ENCODE results near the gene SFT2D3.

Gene SFT2D3

GRCh38 chr2:127679680-127680361 lies 21.5 kb upstream of the SFT2D3 start:
- Histone ChIP-seq H3K9me3 (ENCODE audit: control insufficient read depth, low read length) (no peaks in the 10 kb centered on the region), H3K36me3 (ENCODE audit: control insufficient read depth, insufficient read depth, low read length) (no peaks in the 10 kb centered on the region), H3K27me3 (ENCODE audit: control insufficient read depth, insufficient read depth, low read length) (peaks cover 42% of the 10 kb centered on the region), H3K4me1 (ENCODE audit: control insufficient read depth, insufficient read depth, low read length) (no peaks in the 10 kb centered on the region), H3K9ac (ENCODE audit: low read length) (no peak overlapping the region), H3K4me3 (ENCODE audit: low read length) (no peak overlapping the region)

DNA sequence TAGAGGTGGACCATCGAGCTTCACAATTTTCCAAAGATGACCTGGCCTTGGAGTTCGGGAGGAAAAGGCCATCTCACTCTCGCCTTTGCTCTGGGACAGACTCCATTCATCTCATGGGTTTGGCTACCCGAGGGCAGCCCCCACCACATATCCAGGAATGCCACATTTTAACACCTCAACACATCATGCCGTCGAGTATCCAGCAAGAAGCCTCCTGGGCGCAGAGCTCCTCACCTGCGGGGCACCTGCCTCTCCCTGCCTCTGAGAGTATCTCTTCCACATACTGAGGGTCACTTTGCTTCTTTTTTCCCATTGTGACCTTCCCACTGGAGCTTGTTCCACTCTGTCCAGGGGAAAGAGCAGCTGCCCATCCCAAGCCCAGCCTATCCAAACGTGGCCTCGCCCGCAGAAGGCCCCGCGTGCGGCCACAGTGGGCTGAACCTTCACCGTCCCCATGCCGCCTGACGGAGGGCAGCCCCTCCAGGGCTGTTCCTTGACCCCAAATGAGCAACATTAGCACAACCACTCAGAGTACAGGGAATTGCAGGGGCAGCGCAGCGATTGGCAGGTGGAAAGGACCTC lies 20.5 kb upstream of the SFT2D3 start:
- no peaks in the 10 kb centered on the region for H3K4me1 ChIP-seq (ENCODE audit: control insufficient read depth, insufficient read depth, low read length)
- H3K36me3 ChIP-seq (ENCODE audit: control insufficient read depth, insufficient read depth, low read length), result no peaks in the 10 kb centered on the region
- H3K4me3 ChIP-seq (ENCODE audit: low read length), result no peak overlapping the region
- peaks cover 36% of the 10 kb centered on the region for H3K27me3 ChIP-seq (ENCODE audit: control insufficient read depth, insufficient read depth, low read length)
- no peak overlapping the region for H3K9ac ChIP-seq (ENCODE audit: low read length)
- H3K9me3 ChIP-seq (ENCODE audit: control insufficient read depth, low read length), result no peaks in the 10 kb centered on the region

- H3K27me3 ChIP-seq (ENCODE audit: control insufficient read depth, insufficient read depth, low read length), result peaks cover 32% of the 10 kb centered on the region
- no peaks in the 10 kb centered on the region for H3K9me3 ChIP-seq (ENCODE audit: control insufficient read depth, low read length)
- no peaks in the 10 kb centered on the region for H3K4me1 ChIP-seq (ENCODE audit: control insufficient read depth, insufficient read depth, low read length)
- no peak overlapping the region for H3K4me3 ChIP-seq (ENCODE audit: low read length)
- no peaks in the 10 kb centered on the region for H3K36me3 ChIP-seq (ENCODE audit: control insufficient read depth, insufficient read depth, low read length)
- H3K9ac ChIP-seq (ENCODE audit: low read length), result no peak overlapping the region
Measured at GRCh38 chr2:127681288-127681804, 20.0 kb upstream of the SFT2D3 start.

DNA sequence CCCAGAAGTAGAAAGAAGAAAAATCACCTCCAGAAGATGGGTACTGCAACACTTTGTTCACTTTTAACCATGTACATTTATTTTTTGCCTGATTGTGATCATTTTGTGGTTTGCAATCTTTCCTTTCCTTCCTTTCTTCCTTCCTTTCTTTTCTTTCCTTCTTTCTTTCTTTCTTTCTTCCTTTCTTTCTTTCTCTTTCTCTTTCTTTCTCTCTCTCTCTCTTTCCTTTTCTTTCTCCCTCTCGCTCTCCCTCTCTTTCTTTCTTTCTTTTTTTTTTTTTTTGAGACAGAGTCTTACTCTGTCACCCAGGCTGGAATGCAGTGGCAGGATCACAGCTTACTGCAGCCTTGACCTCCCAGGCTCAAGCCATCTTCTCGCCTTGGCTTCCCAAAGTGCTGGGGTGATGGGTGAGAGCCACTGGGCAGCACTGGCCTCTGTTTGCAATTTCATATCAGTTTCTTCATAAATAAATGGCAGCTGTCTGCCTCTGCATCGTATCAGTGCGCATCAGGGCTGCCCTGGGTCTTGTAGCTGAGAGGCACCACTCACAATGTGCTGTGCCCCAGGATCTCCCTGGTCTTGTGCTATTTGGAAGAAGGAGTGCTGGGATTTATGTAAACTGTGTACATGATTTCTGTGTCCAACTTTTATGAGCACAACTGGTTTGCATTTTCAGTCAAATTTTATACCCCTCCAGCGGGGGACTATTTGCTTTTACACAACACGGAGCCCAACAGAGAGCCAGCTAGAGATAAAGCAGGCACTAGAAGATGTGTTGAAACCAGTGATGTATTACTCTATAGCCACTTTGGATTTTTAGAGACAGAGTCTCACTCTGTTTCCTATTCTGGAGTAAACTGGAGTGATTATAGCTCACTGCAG lies 19.1 kb upstream of the SFT2D3 start:
- H3K9me3 ChIP-seq (ENCODE audit: control insufficient read depth, low read length), result no peaks in the 10 kb centered on the region
- no peak overlapping the region for H3K4me3 ChIP-seq (ENCODE audit: low read length)
- peaks cover 24% of the 10 kb centered on the region for H3K27me3 ChIP-seq (ENCODE audit: control insufficient read depth, insufficient read depth, low read length)
- H3K9ac ChIP-seq (ENCODE audit: low read length), result no peak overlapping the region
- no peaks in the 10 kb centered on the region for H3K36me3 ChIP-seq (ENCODE audit: control insufficient read depth, insufficient read depth, low read length)
- H3K4me1 ChIP-seq (ENCODE audit: control insufficient read depth, insufficient read depth, low read length), result no peaks in the 10 kb centered on the region

DNA sequence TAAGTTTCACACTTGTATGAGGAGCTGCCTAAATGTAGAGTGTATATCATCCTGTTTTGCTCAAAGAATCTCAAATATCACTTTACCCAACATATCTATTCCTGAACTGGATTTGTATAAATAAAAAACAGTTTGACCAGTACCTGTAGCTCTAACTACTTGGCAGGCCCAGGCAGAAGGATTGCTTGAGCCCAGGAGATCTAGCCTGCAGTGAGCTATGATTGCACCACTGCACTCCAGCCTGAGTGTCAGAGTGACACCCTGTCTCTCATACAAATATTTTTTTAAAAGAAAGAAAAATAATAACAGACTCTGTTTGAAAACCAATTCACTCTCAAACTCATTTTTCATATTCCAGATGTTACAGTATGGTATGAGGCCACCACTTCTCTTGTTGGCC lies 18.2 kb upstream of the SFT2D3 start:
- Histone ChIP-seq H3K27me3 (ENCODE audit: control insufficient read depth, insufficient read depth, low read length) (peaks cover 16% of the 10 kb centered on the region), H3K36me3 (ENCODE audit: control insufficient read depth, insufficient read depth, low read length) (no peaks in the 10 kb centered on the region), H3K4me3 (ENCODE audit: low read length) (no peak overlapping the region), H3K9me3 (ENCODE audit: control insufficient read depth, low read length) (no peaks in the 10 kb centered on the region), H3K9ac (ENCODE audit: low read length) (no peak overlapping the region), H3K4me1 (ENCODE audit: control insufficient read depth, insufficient read depth, low read length) (no peaks in the 10 kb centered on the region)

DNA sequence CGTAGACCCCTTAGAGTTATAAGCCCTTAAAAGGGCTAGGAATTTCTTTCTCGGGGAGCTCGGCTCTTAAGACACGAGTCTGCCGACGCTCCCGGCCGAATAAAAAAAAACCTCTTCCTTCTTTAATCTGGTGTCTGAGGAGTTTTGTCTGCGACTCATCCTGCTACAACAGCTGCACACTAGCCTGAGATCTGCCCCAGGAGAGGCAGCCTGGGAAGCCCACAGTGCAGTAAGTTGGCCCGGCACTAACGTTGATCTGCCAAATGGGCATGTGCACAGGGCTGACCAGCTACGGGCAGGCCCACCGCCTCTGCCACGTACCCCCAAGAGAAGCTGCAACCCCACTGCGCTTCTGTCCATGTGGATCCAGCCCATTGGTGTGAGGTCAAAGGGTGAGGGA lies 17.5 kb upstream of the SFT2D3 start:
- Histone ChIP-seq H3K36me3 (ENCODE audit: control insufficient read depth, insufficient read depth, low read length) (no peaks in the 10 kb centered on the region), H3K9ac (ENCODE audit: low read length) (no peak overlapping the region), H3K4me1 (ENCODE audit: control insufficient read depth, insufficient read depth, low read length) (no peaks in the 10 kb centered on the region), H3K9me3 (ENCODE audit: control insufficient read depth, low read length) (no peaks in the 10 kb centered on the region), H3K27me3 (ENCODE audit: control insufficient read depth, insufficient read depth, low read length) (peaks cover 13% of the 10 kb centered on the region), H3K4me3 (ENCODE audit: low read length) (no peak overlapping the region)

DNA sequence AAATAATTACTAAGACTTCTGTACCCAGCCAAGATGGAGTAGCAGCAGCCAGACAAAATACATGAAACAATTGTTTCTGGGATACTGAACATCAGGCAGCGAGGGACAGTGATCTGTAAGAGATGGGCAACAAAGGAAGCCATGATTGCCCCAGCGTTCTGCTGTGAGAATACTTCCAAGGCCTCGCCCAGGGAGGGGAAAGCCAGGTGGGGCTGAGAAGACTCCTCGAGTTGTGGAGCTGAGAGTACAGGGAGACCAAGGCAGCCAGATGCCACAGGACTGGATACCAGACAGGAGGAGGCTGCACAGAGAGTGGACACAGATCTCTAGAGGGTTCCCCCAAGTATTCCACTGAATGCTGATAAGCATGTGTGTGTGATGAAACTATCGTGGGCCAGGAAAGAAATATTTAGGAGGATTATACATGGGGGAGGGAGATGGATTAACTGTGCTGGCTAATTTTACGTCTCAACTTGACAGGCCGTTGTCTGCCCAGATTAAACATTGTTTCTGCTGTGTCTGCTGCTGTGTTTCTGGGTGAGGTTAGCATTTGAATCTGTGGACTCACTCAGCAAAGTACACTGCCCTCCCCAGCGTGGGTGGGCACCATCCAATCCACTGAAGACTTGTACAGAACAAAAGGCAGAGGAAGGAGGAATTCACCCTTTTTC lies 15.8 kb upstream of the SFT2D3 start:
- Histone ChIP-seq H3K9me3 (ENCODE audit: control insufficient read depth, low read length) (no peaks in the 10 kb centered on the region), H3K4me3 (ENCODE audit: low read length) (no peak overlapping the region), H3K27me3 (ENCODE audit: control insufficient read depth, insufficient read depth, low read length) (peaks cover 7% of the 10 kb centered on the region), H3K9ac (ENCODE audit: low read length) (no peak overlapping the region), H3K36me3 (ENCODE audit: control insufficient read depth, insufficient read depth, low read length) (no peaks in the 10 kb centered on the region), H3K4me1 (ENCODE audit: control insufficient read depth, insufficient read depth, low read length) (no peaks in the 10 kb centered on the region)

GRCh38 chr2:127688405-127688804 lies 12.9 kb upstream of the SFT2D3 start:
- Histone ChIP-seq H3K4me3 (ENCODE audit: low read length) (no peak overlapping the region), H3K4me1 (ENCODE audit: control insufficient read depth, insufficient read depth, low read length) (no peaks in the 10 kb centered on the region), H3K27me3 (ENCODE audit: control insufficient read depth, insufficient read depth, low read length) (no peaks in the 10 kb centered on the region), H3K9ac (ENCODE audit: low read length) (no peak overlapping the region), H3K9me3 (ENCODE audit: control insufficient read depth, low read length) (no peaks in the 10 kb centered on the region), H3K36me3 (ENCODE audit: control insufficient read depth, insufficient read depth, low read length) (no peaks in the 10 kb centered on the region)

DNA sequence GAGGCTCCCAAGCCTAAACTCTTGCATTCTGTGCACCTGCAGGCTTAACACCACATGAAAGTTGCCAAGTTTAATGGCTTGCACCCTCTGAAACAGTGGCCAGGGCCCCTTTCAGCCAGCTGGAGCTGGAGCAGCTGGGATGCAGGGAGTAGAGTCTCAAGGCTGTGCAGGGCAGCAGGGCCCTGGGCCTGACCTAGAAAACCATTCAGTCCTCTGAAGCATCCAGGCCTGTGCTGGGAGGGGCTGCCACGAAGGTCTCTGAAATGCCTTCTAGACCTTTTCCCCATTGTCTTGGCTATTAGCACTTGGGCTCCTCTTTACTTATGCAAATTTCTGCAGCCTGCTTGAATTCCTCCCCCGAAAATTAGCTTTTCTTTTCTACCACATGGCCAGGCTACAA lies 10.6 kb upstream of the SFT2D3 start:
- H3K9ac ChIP-seq (ENCODE audit: low read length), result no peak overlapping the region
- peaks cover 6% of the 10 kb centered on the region for H3K27me3 ChIP-seq (ENCODE audit: control insufficient read depth, insufficient read depth, low read length)
- no peaks in the 10 kb centered on the region for H3K9me3 ChIP-seq (ENCODE audit: control insufficient read depth, low read length)

GRCh38 chr2:127694986-127695385 lies 6.3 kb upstream of the SFT2D3 start:
- peaks cover 6% of the 10 kb centered on the region for H3K27me3 ChIP-seq (ENCODE audit: control insufficient read depth, insufficient read depth, low read length)
- peaks cover 5% of the 10 kb centered on the region for H3K4me1 ChIP-seq (ENCODE audit: control insufficient read depth, insufficient read depth, low read length)
- H3K9me3 ChIP-seq (ENCODE audit: control insufficient read depth, low read length), result no peaks in the 10 kb centered on the region
- H3K9ac ChIP-seq (ENCODE audit: low read length), result no peak overlapping the region
- no peak overlapping the region for H3K4me3 ChIP-seq (ENCODE audit: low read length)
- H3K36me3 ChIP-seq (ENCODE audit: control insufficient read depth, insufficient read depth, low read length), result no peaks in the 10 kb centered on the region

More for the DNA sequence above, 10.6 kb upstream of the SFT2D3 start:
- Histone ChIP-seq H3K4me3 (ENCODE audit: low read length) (no peak overlapping the region), H3K4me1 (ENCODE audit: control insufficient read depth, insufficient read depth, low read length) (peaks cover 5% of the 10 kb centered on the region), H3K36me3 (ENCODE audit: control insufficient read depth, insufficient read depth, low read length) (no peaks in the 10 kb centered on the region)

DNA sequence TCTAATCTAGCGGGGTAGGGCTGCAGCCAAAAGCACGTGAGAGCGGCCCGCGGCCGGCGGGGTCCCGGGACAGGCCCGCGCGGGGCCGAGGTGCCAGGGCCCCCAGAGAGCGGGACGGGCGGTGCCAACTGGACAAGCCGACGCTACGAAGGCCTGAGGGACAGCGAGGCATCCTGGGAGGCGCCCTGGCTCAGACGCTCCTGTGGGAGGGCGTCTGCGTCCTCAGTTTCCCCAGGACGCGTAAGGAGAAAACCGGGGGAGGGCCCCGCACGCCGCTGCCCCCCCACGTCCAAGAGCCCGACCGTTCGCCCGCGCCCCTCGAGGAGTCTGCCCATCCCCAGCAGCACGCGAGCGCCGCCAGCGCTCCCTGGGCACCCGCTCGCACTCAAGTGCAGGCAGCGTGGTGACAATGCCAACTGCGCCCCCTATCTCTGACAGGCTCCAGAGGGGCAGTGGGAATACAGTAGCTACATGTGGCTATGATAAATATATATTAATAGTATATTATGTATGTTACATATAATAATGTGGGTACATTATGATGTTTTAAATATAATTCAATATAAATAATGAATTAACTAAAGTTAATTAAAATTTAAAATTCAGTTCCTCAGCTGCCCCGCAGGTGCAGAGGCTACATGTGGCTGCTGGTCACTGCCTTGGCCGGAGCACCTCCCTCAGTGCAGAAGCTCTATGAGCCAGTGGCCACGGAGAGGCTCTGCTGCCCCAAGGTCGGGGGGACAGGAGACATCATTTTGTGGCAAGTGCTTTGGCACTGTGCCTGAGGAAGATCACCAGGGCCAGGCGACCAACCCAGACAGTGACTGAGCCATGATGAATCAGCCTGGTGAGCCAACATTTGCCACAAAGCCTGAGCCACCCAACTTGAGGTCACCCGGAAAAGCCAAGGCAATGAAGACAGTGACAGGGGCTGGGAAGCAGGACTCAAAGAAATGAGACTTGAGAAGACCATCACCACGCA lies 5.5 kb upstream of the SFT2D3 start:
- Histone ChIP-seq H3K9ac (ENCODE audit: low read length) (no peak overlapping the region), H3K9me3 (ENCODE audit: control insufficient read depth, low read length) (no peaks in the 10 kb centered on the region), H3K4me3 (ENCODE audit: low read length) (no peak overlapping the region), H3K27me3 (ENCODE audit: control insufficient read depth, insufficient read depth, low read length) (peaks cover 6% of the 10 kb centered on the region), H3K4me1 (ENCODE audit: control insufficient read depth, insufficient read depth, low read length) (peaks cover 11% of the 10 kb centered on the region), H3K36me3 (ENCODE audit: control insufficient read depth, insufficient read depth, low read length) (no peaks in the 10 kb centered on the region)
